Mammary epithelial cell (primary cell): ENCODE data around the gene DCST2.

Source experiments
- EZH2 ChIP-seq: IDR thresholded peaks from 2 replicates; pipeline ENCODE4 v1.6.1; 2012; ENCODE audit warnings: low read length, inconsistent platforms, borderline replicate concordance
- TF ChIP-seq, protein P1 (sequence below), 2 donors: IDR thresholded peaks in 1 of 2; conservative IDR thresholded peaks in 1 of 2; 2 replicates each; pipeline ENCODE4 v1.5.1; 2011 to 2012; ENCODE audit warnings: inconsistent platforms in 2 of 2, low read length in 2 of 2, mild to moderate bottlenecking in 2 of 2, control low read depth in 1 of 2, low read depth in 1 of 2; ENCODE audit not compliant: insufficient read depth in 1 of 2; ENCODE audit errors: extremely low read depth in 1 of 2

DNA sequence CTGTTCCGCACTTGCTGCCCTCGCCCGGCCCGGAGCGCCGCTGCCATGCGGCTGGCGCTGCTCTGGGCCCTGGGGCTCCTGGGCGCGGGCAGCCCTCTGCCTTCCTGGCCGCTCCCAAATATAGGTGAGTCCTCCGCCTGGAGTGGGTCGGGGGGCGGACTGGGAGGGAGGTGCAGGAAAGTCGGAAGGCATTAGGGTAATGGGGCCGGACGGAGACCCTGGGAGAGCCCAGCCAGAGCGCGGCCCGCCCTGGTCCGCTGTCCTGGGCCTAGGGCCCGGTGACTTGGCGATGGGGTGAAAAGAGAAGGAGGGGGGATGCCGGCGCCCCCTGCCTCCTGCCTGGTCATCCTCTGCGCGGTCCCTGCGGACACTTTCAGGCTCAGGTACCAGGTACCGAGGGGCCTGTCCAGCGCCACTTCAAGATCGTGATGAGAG is 17.8 kb upstream of the DCST2 start:
- TF ChIP-seq, protein P1, sequence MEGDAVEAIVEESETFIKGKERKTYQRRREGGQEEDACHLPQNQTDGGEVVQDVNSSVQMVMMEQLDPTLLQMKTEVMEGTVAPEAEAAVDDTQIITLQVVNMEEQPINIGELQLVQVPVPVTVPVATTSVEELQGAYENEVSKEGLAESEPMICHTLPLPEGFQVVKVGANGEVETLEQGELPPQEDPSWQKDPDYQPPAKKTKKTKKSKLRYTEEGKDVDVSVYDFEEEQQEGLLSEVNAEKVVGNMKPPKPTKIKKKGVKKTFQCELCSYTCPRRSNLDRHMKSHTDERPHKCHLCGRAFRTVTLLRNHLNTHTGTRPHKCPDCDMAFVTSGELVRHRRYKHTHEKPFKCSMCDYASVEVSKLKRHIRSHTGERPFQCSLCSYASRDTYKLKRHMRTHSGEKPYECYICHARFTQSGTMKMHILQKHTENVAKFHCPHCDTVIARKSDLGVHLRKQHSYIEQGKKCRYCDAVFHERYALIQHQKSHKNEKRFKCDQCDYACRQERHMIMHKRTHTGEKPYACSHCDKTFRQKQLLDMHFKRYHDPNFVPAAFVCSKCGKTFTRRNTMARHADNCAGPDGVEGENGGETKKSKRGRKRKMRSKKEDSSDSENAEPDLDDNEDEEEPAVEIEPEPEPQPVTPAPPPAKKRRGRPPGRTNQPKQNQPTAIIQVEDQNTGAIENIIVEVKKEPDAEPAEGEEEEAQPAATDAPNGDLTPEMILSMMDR (conservative IDR thresholded peaks at IDR 0.05 in 1 of 2, IDR thresholded peaks at IDR 0.05 in 1 of 2; ENCODE audit: extremely low read depth in 1 of 2, insufficient read depth in 1 of 2, low read depth in 1 of 2, low read length in 2 of 2), result peak in 1 of 2 donors; percentile 5
- no peak for TF ChIP-seq EZH2
